NCI-H2196 (cell line): ENCODE measurements around the gene RAB11FIP3.

Experiments
- DNase-seq: peaks from one replicate; lab custom pipeline; 2025; ENCODE audit not compliant: unreplicated experiment; lab: John Stamatoyannopoulos, UW

RAB11FIP3 gene

GRCh38 chr16:515175-515938 lies 89.9 kb downstream of the RAB11FIP3 start:
- no peak for DNase-seq

DNA sequence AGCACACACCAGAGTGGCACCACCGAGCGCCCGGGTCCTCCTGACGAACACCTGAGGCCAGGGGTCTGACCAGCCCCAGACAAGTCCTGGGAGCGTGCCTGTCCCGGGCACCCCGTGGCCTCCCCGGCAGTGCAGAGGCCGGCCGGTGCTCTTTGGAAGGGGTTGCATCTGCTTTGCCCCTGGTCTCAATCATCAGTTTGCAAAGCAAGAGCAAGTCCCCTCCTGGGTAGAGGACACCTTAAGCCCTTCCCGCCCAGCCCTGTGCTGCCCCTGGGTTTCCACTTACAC lies 90.4 kb downstream of the RAB11FIP3 start:
- DNase-seq: no peak

GRCh38 chr16:516301-516700 lies 90.9 kb downstream of the RAB11FIP3 start:
- DNase-seq: no peak

DNA sequence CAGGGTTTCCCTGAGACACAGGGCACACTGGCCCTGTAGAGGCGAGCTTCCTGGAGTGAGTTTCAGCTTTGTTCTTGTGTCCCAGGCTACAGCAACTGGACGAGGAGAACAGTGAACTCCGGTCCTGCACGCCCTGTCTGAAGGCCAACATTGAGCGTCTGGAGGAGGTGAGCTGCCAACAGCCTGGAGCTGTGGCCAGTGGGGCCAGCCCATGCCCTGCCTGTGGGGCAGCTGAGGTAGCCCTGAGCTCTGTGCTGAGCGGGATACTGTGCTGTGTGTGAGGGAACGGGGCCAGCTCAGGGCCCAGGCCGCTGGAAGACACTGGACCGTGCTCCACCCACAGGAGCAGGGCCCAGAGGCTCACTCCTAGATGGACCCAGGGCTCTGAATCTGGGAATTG lies 93.4 kb downstream of the RAB11FIP3 start:
- DNase-seq: no peak

GRCh38 chr16:519425-519824 lies 94.0 kb downstream of the RAB11FIP3 start:
- no peak for DNase-seq

- DNase-seq: no peak
Observed at GRCh38 chr16:519841-520687, 94.6 kb downstream of the RAB11FIP3 start.

GRCh38 chr16:520847-521246 lies 95.4 kb downstream of the RAB11FIP3 start:
- no peak for DNase-seq

- DNase-seq: no peak
Observed at GRCh38 chr16:521381-522210, 96.1 kb downstream of the RAB11FIP3 start.

- no peak for DNase-seq
Observed at GRCh38 chr16:522320-523096, 97.1 kb downstream of the RAB11FIP3 start.

DNA sequence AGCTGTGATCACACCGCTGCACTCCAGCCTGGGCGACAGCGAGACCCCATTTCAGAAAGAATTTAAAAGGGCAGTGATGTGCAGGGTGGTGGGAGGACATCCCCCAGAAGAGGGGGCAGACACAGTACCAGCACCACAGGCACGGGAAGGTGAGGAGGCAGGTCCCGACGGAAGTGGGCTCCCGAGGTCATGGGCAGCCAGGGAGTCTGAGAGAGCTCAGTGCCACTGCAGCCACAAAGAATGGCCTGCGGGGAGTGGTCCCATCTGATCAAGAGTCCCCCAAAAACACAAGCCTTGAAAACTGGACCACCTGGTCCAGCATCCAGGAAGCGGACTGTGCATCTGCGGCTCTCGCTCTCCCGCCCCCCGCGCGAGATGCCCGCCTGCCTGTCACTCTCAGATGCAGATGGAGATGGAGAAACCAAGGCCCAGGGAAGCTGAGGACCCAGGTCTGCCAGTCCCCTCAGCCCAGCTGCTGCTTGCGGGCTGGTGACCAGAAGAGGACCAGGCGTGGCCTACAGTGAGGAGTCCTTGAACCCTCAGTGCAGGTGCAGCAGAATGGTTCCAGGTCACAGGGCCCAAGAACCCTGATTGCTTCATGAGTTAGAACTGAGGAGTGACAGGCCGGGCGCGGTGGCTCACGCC lies 97.8 kb downstream of the RAB11FIP3 start:
- no peak for DNase-seq

GRCh38 chr16:524274-525040 lies 99.0 kb downstream of the RAB11FIP3 start:
- no peak for DNase-seq

- no peak for DNase-seq
Observed at GRCh38 chr16:525123-525519, 99.7 kb downstream of the RAB11FIP3 start.

- DNase-seq: peak; percentile 43
Observed at GRCh38 chr16:525520-526180, 100.2 kb downstream of the RAB11FIP3 start.

DNA sequence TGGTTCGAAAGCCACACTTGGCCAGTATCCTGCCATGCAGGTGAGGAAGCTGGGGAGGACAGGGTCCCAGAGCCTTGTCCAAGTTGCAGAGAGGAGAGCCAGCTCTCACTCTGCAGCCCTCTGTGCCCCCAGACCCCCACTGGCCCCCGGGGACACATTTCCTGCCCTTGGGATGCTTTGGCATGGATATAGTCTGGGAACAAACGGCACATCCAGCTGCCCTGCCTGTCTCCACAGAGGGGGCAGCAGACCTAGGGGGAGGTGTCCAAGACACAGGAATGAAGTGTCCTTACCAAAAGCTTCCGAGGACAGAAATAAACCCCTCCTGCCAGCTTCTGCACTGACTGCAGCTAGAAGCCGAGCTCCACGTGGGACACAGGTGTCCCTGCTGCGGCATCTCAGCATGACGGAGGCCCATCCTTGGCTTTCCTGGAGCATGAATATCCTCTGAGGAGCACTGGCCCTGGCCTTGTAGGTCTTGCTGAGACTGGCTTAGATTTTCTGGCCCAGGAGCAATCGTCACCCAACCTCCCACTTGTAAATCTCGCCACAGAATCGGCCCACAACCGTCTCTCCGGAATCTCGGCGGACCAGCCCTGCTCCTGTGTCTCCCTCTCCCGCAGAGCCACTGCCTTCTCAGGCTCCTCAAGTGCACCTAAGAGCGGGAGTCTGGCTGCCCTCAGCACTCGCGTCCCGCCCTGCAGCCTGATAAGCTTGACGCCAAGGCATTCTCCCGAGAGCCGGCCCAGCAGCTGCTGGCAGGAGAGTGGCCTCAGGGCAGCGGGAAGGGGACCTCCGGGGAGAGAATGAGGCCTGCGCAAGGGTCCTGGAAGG lies 100.9 kb downstream of the RAB11FIP3 start:
- no peak for DNase-seq

GRCh38 chr16:527015-527903 lies 101.8 kb downstream of the RAB11FIP3 start, which contains the start of gene CAPN15:
CAPN15 (plus strand) TSS chr16:527712; CDS start chr16:546839, 19,127 bp downstream.
- peak; percentile 96 for DNase-seq

GRCh38 chr16:528111-529011 lies 102.9 kb downstream of the RAB11FIP3 start:
- DNase-seq: no peak
